HG03342 (cell line): ENCODE data around the gene RPS25.
"Not testable (repeated sequence)": the region's sequence is repeated elsewhere in the genome, so short reads cannot be mapped to it uniquely, and the experiment has no call there.

Experiments
- ATAC-seq: cut with Tn5 transposase; IDR thresholded peaks from one replicate; pipeline ENCODE4 v1.9.1; 2021; ENCODE audit warnings: mild to moderate bottlenecking, moderate library complexity; ENCODE audit not compliant: unreplicated experiment

The RPS25 gene

GRCh38 chr11:119039471-119039870 is 21.3 kb upstream of the RPS25 start:
- ATAC-seq: not testable (repeated sequence)

GRCh38 chr11:119038884-119039283 is 20.7 kb upstream of the RPS25 start:
- ATAC-seq: no peak

GRCh38 chr11:119034813-119035212 is 16.7 kb upstream of the RPS25 start:
- no peak for ATAC-seq

- ATAC-seq: not testable (repeated sequence)
Observed at GRCh38 chr11:119033421-119033820, 15.3 kb upstream of the RPS25 start.

- no peak for ATAC-seq
Observed at GRCh38 chr11:119031912-119032280, 13.8 kb upstream of the RPS25 start.

GRCh38 chr11:119030329-119031047 is 12.3 kb upstream of the RPS25 start, which contains the start of gene SLC37A4:
Gene SLC37A4 (minus strand): TSS chr11:119030877.
- ATAC-seq: peak; percentile 85

GRCh38 chr11:119030029-119030328 is 11.8 kb upstream of the RPS25 start:
- ATAC-seq: peak; percentile 23

- peak; percentile 13 for ATAC-seq
Observed at GRCh38 chr11:119029340-119030028, 11.3 kb upstream of the RPS25 start.

GRCh38 chr11:119029069-119029339 is 10.9 kb upstream of the RPS25 start:
- ATAC-seq: no peak

GRCh38 chr11:119028346-119029068 is 10.4 kb upstream of the RPS25 start:
- ATAC-seq: no peak

- no peak for ATAC-seq
Observed at GRCh38 chr11:119027561-119028345, 9.6 kb upstream of the RPS25 start.

GRCh38 chr11:119026970-119027369 is 8.8 kb upstream of the RPS25 start:
- no peak for ATAC-seq

- ATAC-seq: no peak
Observed at GRCh38 chr11:119025978-119026766, 8.0 kb upstream of the RPS25 start.

- no peak for ATAC-seq
Observed at GRCh38 chr11:119025541-119025940, 7.4 kb upstream of the RPS25 start.

- ATAC-seq: no peak
Observed at GRCh38 chr11:119025099-119025473, 6.9 kb upstream of the RPS25 start.

- ATAC-seq: no peak
Observed at GRCh38 chr11:119024430-119025098, 6.4 kb upstream of the RPS25 start.

- ATAC-seq: no peak
Observed at GRCh38 chr11:119023741-119024140, 5.6 kb upstream of the RPS25 start.

- no peak for ATAC-seq
Observed at GRCh38 chr11:119021631-119022030, 3.5 kb upstream of the RPS25 start.

- ATAC-seq: no peak
Observed at GRCh38 chr11:119019996-119020395, 1.9 kb upstream of the RPS25 start.

GRCh38 chr11:119017377-119017776 is 766 bp downstream of the RPS25 start:
- not testable (repeated sequence) for ATAC-seq
